DMS 273 (cell line): ENCODE measurements around the gene COL27A1.

Experiments used
- DNase-seq: peaks from one replicate; lab custom pipeline; 2025; ENCODE audit not compliant: unreplicated experiment; lab: John Stamatoyannopoulos, UW

COL27A1 gene

GRCh38 chr9:114202849-114203248 lies 47.5 kb downstream of the COL27A1 start:
- DNase-seq, result no peak

- DNase-seq, result no peak
Observed at GRCh38 chr9:114203410-114204140, 48.2 kb downstream of the COL27A1 start.

DNA sequence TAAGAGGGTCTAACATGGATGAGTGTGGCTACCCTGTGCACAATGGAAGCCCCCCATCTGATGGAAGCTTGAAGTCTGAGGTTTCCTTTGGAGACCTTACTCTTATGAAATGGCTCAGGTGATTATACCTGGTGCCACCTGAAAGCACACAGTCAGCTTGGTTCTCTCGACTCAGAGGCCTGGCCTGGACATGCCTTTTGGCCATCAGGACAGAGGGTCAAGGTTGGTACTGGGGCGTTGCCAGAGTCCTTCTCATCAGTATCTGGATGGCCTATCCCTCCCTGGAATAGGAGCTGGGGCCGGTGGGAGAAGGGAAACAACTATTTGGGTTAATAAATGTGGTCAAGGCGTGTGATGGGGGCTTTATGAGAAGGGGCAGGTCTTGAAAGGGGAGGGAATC lies 48.9 kb downstream of the COL27A1 start:
- DNase-seq, result no peak

DNA sequence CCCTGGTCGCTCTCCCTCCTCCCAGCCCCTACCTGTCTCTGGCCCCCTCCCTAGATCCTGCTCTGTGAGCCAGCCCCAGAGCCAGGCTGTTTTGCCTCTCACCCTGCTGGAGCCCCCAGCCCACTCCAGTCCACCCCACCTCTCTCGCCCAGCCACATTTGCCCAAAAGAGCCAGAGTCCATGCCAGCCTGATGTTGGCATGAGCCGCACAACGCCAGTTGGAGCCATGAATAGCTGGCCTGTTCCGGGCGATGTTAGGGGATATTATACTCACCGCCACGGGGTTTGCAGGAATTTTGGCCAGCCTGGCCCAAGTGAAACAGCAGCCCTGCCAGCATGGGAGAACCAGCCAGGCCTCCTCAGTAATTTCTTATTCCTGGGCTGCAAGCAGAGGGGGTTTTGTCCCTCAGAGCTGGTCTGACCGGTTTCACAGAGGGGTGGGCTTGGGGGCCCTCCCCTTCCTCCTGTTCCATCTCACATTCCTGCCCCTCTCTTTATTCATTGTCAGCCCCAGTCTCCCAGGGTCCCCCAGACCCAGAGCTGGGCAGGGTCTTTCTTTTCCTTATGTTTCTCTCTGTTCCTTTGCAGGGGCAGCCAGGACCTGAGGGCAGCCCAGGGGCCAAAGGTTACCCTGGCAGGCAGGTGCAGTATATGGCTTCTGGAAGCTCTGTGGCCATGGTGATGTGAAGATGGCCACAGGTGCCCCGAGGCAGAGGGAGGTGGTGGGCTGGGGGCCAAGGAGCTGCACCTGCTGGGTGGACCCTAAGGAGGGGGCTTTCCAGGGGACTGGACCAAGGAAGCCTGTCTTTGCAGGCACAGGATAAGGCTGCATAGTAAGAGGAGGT lies 50.1 kb downstream of the COL27A1 start:
- DNase-seq, result no peak

- no peak for DNase-seq
Observed at GRCh38 chr9:114206221-114206789, 51.0 kb downstream of the COL27A1 start.

GRCh38 chr9:114207034-114207810 lies 51.9 kb downstream of the COL27A1 start:
- DNase-seq, result peak; percentile 34

- no peak for DNase-seq
Observed at GRCh38 chr9:114207845-114208244, 52.5 kb downstream of the COL27A1 start.

DNA sequence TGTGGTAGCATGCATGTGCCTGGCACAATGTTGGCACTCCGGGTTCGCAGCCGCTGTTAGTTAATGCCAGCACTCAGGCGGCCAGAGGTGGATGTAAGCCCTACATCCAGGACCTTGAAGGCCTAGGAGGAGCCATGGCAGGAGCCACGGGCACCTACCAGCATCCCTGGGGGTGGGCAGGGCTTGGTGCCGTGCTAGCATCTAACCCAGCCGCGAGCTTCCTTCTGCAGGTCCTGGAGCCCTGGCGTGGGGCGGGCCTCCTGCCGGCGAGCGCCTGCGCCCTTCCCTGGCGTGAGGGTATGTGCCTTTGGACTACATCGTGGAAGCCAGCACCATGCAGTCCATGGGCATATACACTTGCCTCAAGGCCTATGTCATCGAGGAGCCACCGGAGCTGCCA lies 53.8 kb downstream of the COL27A1 start:
- DNase-seq, result no peak

- DNase-seq, result peak; percentile 27
Observed at GRCh38 chr9:114210136-114210535, 54.8 kb downstream of the COL27A1 start.

DNA sequence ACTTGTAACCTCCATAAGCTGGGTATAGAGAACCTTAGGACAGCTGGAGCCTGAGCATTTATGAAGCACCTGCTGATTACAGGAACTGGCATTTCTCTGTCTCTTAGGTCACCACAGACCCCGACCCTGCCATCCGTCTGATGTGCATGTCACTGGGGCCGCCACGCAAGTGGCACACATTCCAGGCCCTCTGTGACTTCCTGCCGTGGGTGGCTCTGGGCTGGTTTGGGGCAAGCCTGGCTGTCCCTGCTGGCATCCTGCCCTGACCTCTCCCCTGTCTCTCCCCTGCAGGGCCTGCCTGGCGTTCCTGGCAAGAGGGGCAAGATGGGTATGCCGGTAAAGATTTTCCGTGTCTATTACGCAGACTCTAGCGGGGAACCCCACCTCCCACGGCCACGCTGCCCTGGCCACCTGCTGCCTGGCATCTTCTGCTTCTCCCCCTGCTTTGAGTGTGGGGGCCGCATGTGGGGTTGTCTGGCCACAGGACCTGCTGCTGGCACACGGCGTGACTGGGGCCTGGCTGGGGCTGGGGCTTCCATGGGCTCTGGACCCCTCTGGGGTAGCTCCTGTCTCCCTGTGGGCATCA lies 55.4 kb downstream of the COL27A1 start:
- no peak for DNase-seq

- DNase-seq, result no peak
Observed at GRCh38 chr9:114212826-114213225, 57.5 kb downstream of the COL27A1 start.

DNA sequence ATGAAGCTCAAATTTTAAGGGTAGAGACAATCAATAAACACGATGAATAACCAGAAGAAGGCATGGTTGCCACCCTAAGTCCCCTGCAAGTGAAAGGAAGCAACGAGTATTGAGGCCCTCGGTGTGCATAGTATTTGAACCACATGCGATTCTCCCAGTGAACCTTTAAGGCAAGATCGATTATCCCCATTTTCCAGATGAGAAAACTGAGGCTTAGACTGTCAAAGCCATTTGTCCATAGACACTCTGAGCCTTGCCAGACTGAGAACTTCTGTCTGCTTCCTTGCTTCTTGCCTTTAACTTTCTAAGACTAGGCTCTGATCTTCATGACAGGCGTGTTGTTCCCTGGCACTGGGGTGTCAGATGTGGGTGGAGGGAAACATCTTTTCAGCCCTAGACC lies 58.2 kb downstream of the COL27A1 start:
- no peak for DNase-seq

- no peak for DNase-seq
Observed at GRCh38 chr9:114214181-114214580, 58.8 kb downstream of the COL27A1 start.

GRCh38 chr9:114214686-114215414 lies 59.5 kb downstream of the COL27A1 start:
- no peak for DNase-seq

DNA sequence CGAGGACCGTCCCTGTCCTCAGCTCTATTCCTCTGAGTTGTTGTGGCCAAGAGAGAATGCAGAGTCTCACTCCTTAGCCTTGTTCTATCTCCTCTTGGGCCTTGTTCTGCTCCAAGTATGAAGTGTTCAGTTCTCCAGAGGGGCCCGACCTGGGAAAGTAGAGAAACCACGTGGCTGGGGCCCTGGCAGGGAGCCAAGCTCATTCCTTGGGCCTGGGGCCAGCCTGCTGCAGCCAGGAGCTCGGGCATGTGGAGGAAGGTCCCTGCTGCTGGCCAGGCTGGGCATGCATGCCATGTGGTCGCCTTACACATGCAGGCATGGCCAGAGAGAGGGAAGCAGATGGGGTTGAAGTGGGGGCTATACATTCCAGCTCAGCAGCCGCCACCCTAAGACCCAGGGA lies 60.7 kb downstream of the COL27A1 start:
- peak; percentile 77 for DNase-seq

GRCh38 chr9:114216976-114217375 lies 61.6 kb downstream of the COL27A1 start:
- DNase-seq, result no peak

GRCh38 chr9:114218264-114219120 lies 63.2 kb downstream of the COL27A1 start:
- no peak for DNase-seq

GRCh38 chr9:114220061-114220541 lies 64.8 kb downstream of the COL27A1 start:
- no peak for DNase-seq
